NCI-H2081 (cell line): ENCODE data around the gene TOX4.
"Not testable (repeated sequence)": the region's sequence is repeated elsewhere in the genome, so short reads cannot be mapped to it uniquely, and the experiment has no call there.

Experiments used
- DNase-seq, 2 experiments: peaks; one replicate each; lab custom pipeline; 2025; lab: John Stamatoyannopoulos, UW

Gene TOX4

GRCh38 chr14:21534576-21534975, 57.6 kb downstream of the TOX4 start:
- no peak for DNase-seq

DNA sequence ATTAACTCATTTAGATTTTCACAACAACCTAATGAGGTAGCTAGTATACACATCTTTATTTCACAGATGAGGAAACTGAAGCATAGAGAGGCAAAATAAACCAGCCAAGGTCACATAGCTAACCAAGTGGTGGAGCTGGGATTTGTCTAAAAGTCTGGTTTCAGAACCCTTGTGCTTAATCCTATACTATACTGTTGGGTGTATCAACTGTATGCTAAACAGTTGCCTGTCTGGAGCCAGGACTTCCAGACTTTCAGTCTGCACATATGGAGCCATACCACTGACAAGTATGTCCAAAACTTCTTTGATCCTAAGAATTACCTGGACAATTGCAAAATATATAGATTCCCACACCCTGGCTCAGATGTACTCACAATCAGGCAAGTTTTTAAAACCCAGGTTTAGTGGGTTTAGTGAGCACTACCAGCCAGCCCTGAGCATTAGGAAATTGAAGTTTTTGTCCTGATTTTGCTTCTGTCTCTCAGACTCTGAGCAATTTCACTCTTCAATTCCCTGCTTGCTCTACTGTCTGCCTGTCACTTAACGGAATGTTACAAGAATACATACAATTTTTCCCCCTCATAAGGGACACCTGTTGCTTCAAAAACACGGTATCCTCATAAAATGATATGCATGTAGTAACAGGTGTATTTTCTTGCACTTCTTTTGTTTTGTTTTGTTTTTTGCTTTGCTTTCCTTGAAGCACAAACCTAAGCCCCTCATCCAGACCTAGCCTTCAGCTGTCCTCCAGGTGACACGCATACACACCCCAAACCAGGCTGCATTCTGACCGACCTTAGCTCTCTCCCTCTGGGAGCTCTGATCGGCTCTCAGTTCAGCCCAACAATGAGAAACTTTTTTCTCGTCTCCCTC, 58.8 kb downstream of the TOX4 start:
- no peak for DNase-seq

GRCh38 chr14:21536418-21537089, 59.6 kb downstream of the TOX4 start:
- no peak for DNase-seq

DNA sequence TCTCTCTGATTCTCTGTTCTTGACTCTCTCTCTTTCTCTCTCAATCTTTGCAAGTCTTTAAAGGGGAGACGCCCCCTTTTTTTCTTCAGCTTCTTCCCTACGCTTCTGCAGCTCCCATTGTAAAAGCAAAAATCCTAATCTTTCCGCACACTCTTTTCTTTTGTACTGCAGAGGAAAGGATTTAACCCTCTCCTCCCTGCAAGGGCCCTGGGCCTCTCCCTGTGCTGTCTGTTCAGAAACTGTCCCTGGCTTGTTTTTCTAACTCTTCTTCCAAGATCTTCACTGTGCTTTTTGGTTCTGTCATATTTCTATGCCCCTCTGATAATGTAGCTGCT, 60.1 kb downstream of the TOX4 start:
- no peak for DNase-seq

GRCh38 chr14:21539189-21539940, 62.4 kb downstream of the TOX4 start:
- DNase-seq, result no peak

- DNase-seq, result no peak
Observed at GRCh38 chr14:21541413-21542074, 64.5 kb downstream of the TOX4 start.

DNA sequence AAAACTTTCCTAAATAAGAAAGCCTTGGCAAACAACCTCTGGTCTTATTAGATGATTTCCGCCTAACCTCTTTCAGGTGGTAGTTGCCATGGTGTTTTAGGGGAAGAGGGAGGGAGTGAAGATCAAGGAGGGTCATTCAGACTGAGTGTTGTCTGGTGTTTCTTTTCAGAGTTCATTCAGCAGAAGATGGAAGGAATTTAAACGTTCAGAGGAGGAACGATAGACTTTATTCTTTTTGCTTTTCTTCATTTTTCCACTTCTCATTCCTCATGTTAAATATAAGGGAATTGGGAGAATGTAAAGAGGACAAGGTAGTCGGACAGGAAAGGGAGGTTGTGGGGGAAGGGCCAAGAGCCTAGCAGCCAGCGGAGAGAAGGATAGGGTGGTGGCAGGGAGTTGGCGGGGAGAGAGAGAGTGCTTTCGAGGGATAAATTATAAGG, 66.5 kb downstream of the TOX4 start:
- DNase-seq, result no peak

GRCh38 chr14:21543963-21544362, 67.0 kb downstream of the TOX4 start:
- no peak for DNase-seq

GRCh38 chr14:21544588-21544987, 67.6 kb downstream of the TOX4 start:
- not testable (repeated sequence) for DNase-seq
